ENCODE results near the gene FGFRL1. TPM values are rescaled to one million over a fixed set of nuclear protein-coding genes. Genes with fewer than 3 reads are reported as not detected.

Gene FGFRL1
- total RNA-seq, 1 experiment from 2014 or later, result 26.1 TPM

- H3K9me3 Mint-ChIP-seq, result peaks cover 0 to 5% of the 10 kb centered on the region in 2 experiments; a peak in 2 of 5 replicates
- peak; percentile 21 for DNase-seq
- no peaks in the 10 kb centered on the region; the same call in 1 of the 2 replicates for H3K27me3 ChIP-seq (ENCODE audit: insufficient read depth, low read length)
Measured at GRCh38 chr4:1052231-1052671, 40.8 kb downstream of the FGFRL1 start.

More at GRCh38 chr4:1052231-1052671, 40.8 kb downstream of the FGFRL1 start:
- Histone ChIP-seq H3K79me1 (ENCODE audit: insufficient read depth, low read depth, low read length, poor library complexity, severe bottlenecking) (no peaks in the 10 kb centered on the region), H2BK15ac (ENCODE audit: low read depth, low read length) (no peak overlapping the region), H3K56ac (ENCODE audit: insufficient read length, low read depth, low read length) (no peak overlapping the region), H3K9me3 (ENCODE audit: control insufficient read depth, low read depth, low read length) (no peaks in the 10 kb centered on the region), H3K4me1 (ENCODE audit: insufficient read depth, low read length) (no peaks in the 10 kb centered on the region), H4K20me1 (ENCODE audit: control insufficient read depth, insufficient read depth, insufficient read length) (no peaks in the 10 kb centered on the region), H3K23me2 (ENCODE audit: insufficient read length, low read depth, low read length, poor library complexity, severe bottlenecking) (no peaks in the 10 kb centered on the region), H3K4ac (ENCODE audit: low read depth, low read length) (no peak overlapping the region), H2BK120ac (ENCODE audit: low read depth, low read length, poor library complexity, severe bottlenecking) (no peak overlapping the region), H2BK12ac (ENCODE audit: insufficient read length, low read depth, low read length) (no peak overlapping the region), H4K91ac (ENCODE audit: insufficient read length, low read depth, low read length) (no peak overlapping the region), H2AK5ac (ENCODE audit: insufficient read length, low read length) (no peak overlapping the region), H2AFZ (ENCODE audit: low read length) (no peak overlapping the region), H3K18ac (ENCODE audit: insufficient read length, low read depth, low read length) (no peak overlapping the region), H3K4me2 (ENCODE audit: insufficient read depth, insufficient read length, low read length) (no peak overlapping the region), H3K27ac (ENCODE audit: insufficient read length, low read depth, low read length) (no peak overlapping the region), H4K8ac (replicated peaks; ENCODE audit: insufficient read length, low read depth, low read length) (no peak overlapping the region), H4K5ac (ENCODE audit: insufficient read length, low read depth, low read length) (no peak overlapping the region), H3T11ph (ENCODE audit: low read length) (no peak overlapping the region), H2BK5ac (ENCODE audit: insufficient read length, low read length) (no peak overlapping the region), H3K14ac (ENCODE audit: insufficient read depth, low read length) (no peak overlapping the region; the same call in 1 of the 2 replicates), H3K79me2 (ENCODE audit: insufficient read depth, low read length) (no peaks in the 10 kb centered on the region), H3K9ac (ENCODE audit: extremely low read depth, insufficient read length, low read length) (no peak overlapping the region), H2BK20ac (ENCODE audit: low read depth, low read length, poor library complexity, severe bottlenecking) (no peak overlapping the region), H3K23ac (ENCODE audit: insufficient read length, low read depth, low read length) (no peak overlapping the region)
- Mint-ChIP-seq H3K36me3 (ENCODE audit: insufficient read depth in 1 of 3, low read depth in 3 of 3) (no peaks in the 10 kb centered on the region; a peak in 1 of 7 replicates), H3K27ac (no peak overlapping the region), H3K27me3 (ENCODE audit: low read depth) (peaks cover 78% of the 10 kb centered on the region), H3K4me1 (peaks cover 5 to 7% of the 10 kb centered on the region in 2 experiments; a peak in 2 of 4 replicates), H3K4me3 (no peak overlapping the region)
- no peak for TF ChIP-seq CTCF (conservative IDR thresholded peaks at IDR 0.05)
- WGBS (ENCODE audit: extremely low coverage, insufficient read length, low lambda C conversion rate), result no CpG with 5 or more reads among the region's 15 CpGs

All from H9 (cell line).